ENCODE data around the gene PPP1R1B.

- TF ChIP-seq CEBPB (IDR thresholded peaks at IDR 0.05; ENCODE audit: low read depth, low read length) (no peak), CTCF (conservative IDR thresholded peaks at IDR 0.05; ENCODE audit: low read depth, low read length) (no peak), FOS (IDR thresholded peaks at IDR 0.05; ENCODE audit: low read depth, low read length) (no peak), SMC3 (IDR thresholded peaks at IDR 0.05; ENCODE audit: low read depth, low read length) (no peak), RAD21 (IDR thresholded peaks at IDR 0.05; ENCODE audit: low read length) (no peak), POLR2A (IDR thresholded peaks at IDR 0.05; ENCODE audit: low read depth, low read length) (no peak), MAZ (IDR thresholded peaks at IDR 0.05; ENCODE audit: borderline replicate concordance, low read depth, low read length) (no peak), RFX5 (IDR thresholded peaks at IDR 0.05; ENCODE audit: low read depth, low read length) (no peak), BHLHE40 (IDR thresholded peaks at IDR 0.05; ENCODE audit: low read depth, low read length) (no peak)
Measured at GRCh38 chr17:39666601-39667261, 40.0 kb downstream of the PPP1R1B start.
